Activated CD8-positive, alpha-beta memory T cell treated with anti-CD3 and anti-CD28 coated beads, Interleukin-2, amount 50 U/mL, for 24 hours (primary cell): Measurements from ENCODE around the gene SEMA3A.
"Not testable (repeated sequence)": the region's sequence is repeated elsewhere in the genome, so short reads cannot be mapped to it uniquely, and the experiment has no call there.

Experiments
- DNase-seq: peaks from one replicate; pipeline ENCODE4 v3.0.0-alpha.2; 2020; ENCODE audit errors: extremely low read depth

Gene SEMA3A

GRCh38 chr7:84062489-84062901 is 132.1 kb downstream of the SEMA3A start:
- not testable (repeated sequence) for DNase-seq

- DNase-seq = no peak
Measured at GRCh38 chr7:84060760-84061261, 133.8 kb downstream of the SEMA3A start.

- DNase-seq = no peak
Measured at GRCh38 chr7:84060000-84060399, 134.6 kb downstream of the SEMA3A start.

- no peak for DNase-seq
Measured at GRCh38 chr7:84058311-84059076, 136.1 kb downstream of the SEMA3A start.

- DNase-seq = no peak
Measured at GRCh38 chr7:84057576-84057975, 137.0 kb downstream of the SEMA3A start.

GRCh38 chr7:84055904-84056605 is 138.5 kb downstream of the SEMA3A start:
- DNase-seq = no peak

- not testable (repeated sequence) for DNase-seq
Measured at GRCh38 chr7:84055199-84055598, 139.4 kb downstream of the SEMA3A start.

- no peak for DNase-seq
Measured at GRCh38 chr7:84049071-84049836, 145.3 kb downstream of the SEMA3A start.

- no peak for DNase-seq
Measured at GRCh38 chr7:84047085-84047484, 147.5 kb downstream of the SEMA3A start.

- no peak for DNase-seq
Measured at GRCh38 chr7:84044834-84045233, 149.8 kb downstream of the SEMA3A start.

GRCh38 chr7:84043661-84044191 is 150.9 kb downstream of the SEMA3A start:
- DNase-seq = no peak

GRCh38 chr7:84042110-84042539 is 152.5 kb downstream of the SEMA3A start:
- no peak for DNase-seq

GRCh38 chr7:84041649-84042048 is 152.9 kb downstream of the SEMA3A start:
- no peak for DNase-seq

- DNase-seq = no peak
Measured at GRCh38 chr7:84040355-84040754, 154.2 kb downstream of the SEMA3A start.

- no peak for DNase-seq
Measured at GRCh38 chr7:84039432-84039831, 155.2 kb downstream of the SEMA3A start.

- no peak for DNase-seq
Measured at GRCh38 chr7:84027678-84028077, 166.9 kb downstream of the SEMA3A start.

GRCh38 chr7:84025332-84025927 is 169.2 kb downstream of the SEMA3A start:
- DNase-seq = no peak

- DNase-seq = no peak
Measured at GRCh38 chr7:84022684-84023308, 171.8 kb downstream of the SEMA3A start.

- no peak for DNase-seq
Measured at GRCh38 chr7:84022009-84022408, 172.6 kb downstream of the SEMA3A start.

GRCh38 chr7:84021292-84021908 is 173.2 kb downstream of the SEMA3A start:
- no peak for DNase-seq

GRCh38 chr7:84017651-84018050 is 176.9 kb downstream of the SEMA3A start:
- DNase-seq = no peak
